ENCODE measurements around the gene HOXD11. TPM values are rescaled to one million over a fixed set of nuclear protein-coding genes. Genes with fewer than 3 reads are reported as not detected.

HOXD11 gene
- total RNA-seq, 3 donors from 2014 or later = 0.66 TPM; not detected in 2

- intact Hi-C loops (cut with DNase I; ENCODE audit: low total_unique reads) = no loop called here
- Histone ChIP-seq H3K27ac (no peak overlapping the region), H3K4me3 (no peak overlapping the region), H3K4me1 (no peaks in the 10 kb centered on the region), H3K9me3 (no peaks in the 10 kb centered on the region), H3K27me3 (peaks cover 4 to 86% of the 10 kb centered on the region in 2 donors), H3K36me3 (no peaks in the 10 kb centered on the region)
- DNase-seq (ENCODE audit: low spot score in 2 of 2) = no peak
- TF ChIP-seq POLR2AphosphoS5 (IDR thresholded peaks at IDR 0.05) (no peak), POLR2A (IDR thresholded peaks at IDR 0.05) (no peak), CTCF (IDR thresholded peaks at IDR 0.05) (no peak)
Measured at GRCh38 chr2:176148751-176149421, 41.8 kb downstream of the HOXD11 start.

- Histone ChIP-seq H3K4me1 (no peaks in the 10 kb centered on the region), H3K4me3 (no peak overlapping the region), H3K27me3 (peaks cover 4 to 85% of the 10 kb centered on the region in 2 donors), H3K36me3 (no peaks in the 10 kb centered on the region), H3K27ac (no peak overlapping the region), H3K9me3 (no peaks in the 10 kb centered on the region)
- no peak for DNase-seq (ENCODE audit: low spot score in 2 of 2)
- intact Hi-C loops (cut with DNase I; ENCODE audit: low total_unique reads) = no loop called here
- TF ChIP-seq POLR2AphosphoS5 (IDR thresholded peaks at IDR 0.05) (no peak), POLR2A (IDR thresholded peaks at IDR 0.05) (no peak), CTCF (IDR thresholded peaks at IDR 0.05) (no peak)
Measured at GRCh38 chr2:176149481-176149938, 42.4 kb downstream of the HOXD11 start.

DNA sequence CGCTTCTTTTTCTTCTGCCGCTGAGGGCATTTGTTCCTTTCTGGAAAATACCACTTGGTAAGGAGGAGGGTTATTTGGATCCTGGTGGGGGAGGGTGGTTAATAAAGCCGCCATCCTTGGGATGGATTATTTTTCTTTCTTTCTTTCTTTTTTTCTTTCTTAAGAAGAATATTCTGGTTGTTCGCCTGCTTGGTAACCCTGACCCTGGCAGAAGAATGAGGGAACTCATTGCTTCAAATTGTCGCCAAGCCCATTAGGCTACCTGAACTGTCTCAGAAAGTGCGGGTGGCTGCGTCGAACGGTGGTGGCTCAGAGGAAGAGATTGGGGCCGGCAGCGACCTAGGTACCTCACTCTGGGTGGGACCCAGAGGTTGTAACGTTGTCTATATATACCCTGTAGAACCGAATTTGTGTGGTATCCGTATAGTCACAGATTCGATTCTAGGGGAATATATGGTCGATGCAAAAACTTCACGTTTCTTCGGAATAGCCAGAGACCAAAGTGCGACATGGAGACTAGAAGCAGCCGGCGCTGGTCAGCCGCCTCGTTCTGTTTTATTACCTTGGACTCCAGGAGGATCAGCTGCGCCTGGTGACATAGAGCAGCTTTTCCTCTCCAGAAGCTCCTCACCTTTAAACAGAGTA is 43.0 kb downstream of the HOXD11 start:
- Histone ChIP-seq H3K36me3 (no peaks in the 10 kb centered on the region), H3K27me3 (peaks cover 4 to 83% of the 10 kb centered on the region in 2 donors), H3K9me3 (no peaks in the 10 kb centered on the region), H3K27ac (no peak overlapping the region), H3K4me1 (no peaks in the 10 kb centered on the region), H3K4me3 (no peak overlapping the region)
- no peak for DNase-seq (ENCODE audit: low spot score in 2 of 2)
- TF ChIP-seq POLR2AphosphoS5 (IDR thresholded peaks at IDR 0.05) (no peak), POLR2A (IDR thresholded peaks at IDR 0.05) (no peak), CTCF (IDR thresholded peaks at IDR 0.05) (no peak)
- intact Hi-C loops (cut with DNase I; ENCODE audit: low total_unique reads) = loop anchor here (10.0 kb wide), 1 partner anchor 395 kb away; no protein-coding TSS in a partner anchor

DNA sequence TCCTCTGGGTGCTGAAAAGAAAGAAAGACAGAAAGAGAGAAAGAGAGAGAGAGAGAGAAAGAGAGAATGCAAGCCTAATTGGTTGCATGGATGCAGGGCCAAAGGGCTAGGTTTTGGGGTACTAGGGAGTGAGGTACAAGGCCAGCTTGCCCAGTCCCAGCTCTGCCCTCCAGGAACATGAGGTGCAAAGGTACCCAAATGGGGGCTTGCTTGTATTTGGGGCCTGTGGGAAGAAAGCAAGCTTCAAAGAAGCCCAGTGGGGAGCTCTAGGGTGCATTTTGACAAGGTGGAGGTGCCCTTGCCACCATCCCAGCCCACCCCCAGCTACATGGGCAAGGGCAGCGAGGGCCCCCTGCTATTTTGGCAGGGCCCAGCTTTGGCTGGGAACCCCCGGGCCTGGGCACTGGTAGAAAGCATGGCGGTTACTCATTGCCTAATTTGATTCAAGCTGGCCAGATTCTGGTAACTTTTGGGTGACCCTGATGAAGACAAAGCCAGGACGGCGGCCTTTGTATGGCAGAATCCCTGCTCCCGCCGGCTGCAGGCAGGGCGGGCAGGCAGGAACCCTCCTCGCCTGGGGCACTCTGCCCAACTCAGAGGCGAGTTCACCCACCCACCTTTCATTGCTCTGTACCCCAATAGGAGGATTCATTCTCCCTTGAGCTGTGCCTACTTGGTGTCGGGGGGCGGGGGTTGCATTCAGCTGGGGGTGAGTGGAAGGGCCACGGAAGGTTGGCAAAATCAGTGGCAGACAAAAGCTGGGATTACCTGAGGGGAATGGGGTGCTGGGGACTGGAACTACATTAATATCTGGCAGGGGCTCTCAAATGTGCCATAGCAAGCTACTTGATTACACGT is 43.7 kb downstream of the HOXD11 start:
- H3K27me3 ChIP-seq = peaks cover 4 to 83% of the 10 kb centered on the region in 2 donors
- H3K9me3 ChIP-seq = no peaks in the 10 kb centered on the region
- intact Hi-C loops (cut with DNase I; ENCODE audit: low total_unique reads) = loop anchor here (10.0 kb wide), 1 partner anchor 394 kb away; no protein-coding TSS in a partner anchor
- H3K4me3 ChIP-seq = no peak overlapping the region
- no peak for DNase-seq (ENCODE audit: low spot score in 2 of 2)
- H3K4me1 ChIP-seq = no peaks in the 10 kb centered on the region
- no peak for TF ChIP-seq CTCF (IDR thresholded peaks at IDR 0.05)
- TF ChIP-seq POLR2AphosphoS5 (IDR thresholded peaks at IDR 0.05) = no peak
- TF ChIP-seq POLR2A (IDR thresholded peaks at IDR 0.05) = no peak
- H3K36me3 ChIP-seq = no peaks in the 10 kb centered on the region
- no peak overlapping the region for H3K27ac ChIP-seq

All from breast epithelium (tissue), 4 donors.